BLaER1 treated with 17β-estradiol and CSF1 and Interleukin-3, amounts not matched to agents 10 nM and 100 nM (cell line): Measurements from ENCODE around the gene ACTN1.

Source experiments
- H3K27ac ChIP-seq, 11 experiments: shearing (Covaris generic); formaldehyde crosslinking; 2 replicates each; pipeline ENCODE4 v1.8.1; 2022
- H3K27me3 ChIP-seq, 11 experiments: shearing (Covaris generic); formaldehyde crosslinking; 2 replicates each; pipeline ENCODE4 v1.8.1; 2022
- H3K36me3 ChIP-seq, 11 experiments: shearing (Covaris generic); formaldehyde crosslinking; 2 replicates each; pipeline ENCODE4 v1.8.1; 2022
- H3K4me1 ChIP-seq, 10 experiments: shearing (Covaris generic); formaldehyde crosslinking; 2 replicates each; pipeline ENCODE4 v1.8.1; 2022
- H3K4me2 ChIP-seq, 11 experiments: shearing (Covaris generic); formaldehyde crosslinking; 2 replicates each; pipeline ENCODE4 v1.8.1; 2022
- H3K4me3 ChIP-seq, 10 experiments: shearing (Covaris generic); formaldehyde crosslinking; 2 replicates each; pipeline ENCODE4 v1.8.1; 2022
- H3K9ac ChIP-seq, 11 experiments: shearing (Covaris generic); formaldehyde crosslinking; 2 replicates each; pipeline ENCODE4 v1.8.1; 2022
- H3K9me3 ChIP-seq, 11 experiments: shearing (Covaris generic); formaldehyde crosslinking; replicated peaks in 1 of 11; 2 replicates each; pipeline ENCODE4 v1.8.1; 2022
- H4K20me1 ChIP-seq, 11 experiments: shearing (Covaris generic); formaldehyde crosslinking; 2 replicates each; pipeline ENCODE4 v1.8.1; 2022
- Cebpa-rat ChIP-seq, 11 experiments: shearing (Covaris generic); IDR thresholded peaks; 2 replicates each; pipeline ENCODE4 v1.8.1; 2022

Gene ACTN1

GRCh38 chr14:68913516-68913915 lies 65.6 kb downstream of the ACTN1 start:
- TF ChIP-seq Cebpa-rat (IDR thresholded peaks at IDR 0.05): no peak
- Histone ChIP-seq H3K27me3 (no peaks in the 10 kb centered on the region), H3K9me3 (peaks cover 0 to 14% (median 9%) of the 10 kb centered on the region in 11 experiments; a peak in 15 of 22 replicates), H4K20me1 (peaks cover 4 to 90% (median 49%) of the 10 kb centered on the region in 11 experiments; a peak in 21 of 22 replicates), H3K9ac (no peak overlapping the region), H3K4me3 (no peak overlapping the region), H3K4me2 (peak overlapping the region in 2 of 11 experiments; percentile 51 to 52; a peak in 4 of 22 replicates), H3K36me3 (peaks cover 60 to 93% (median 82%) of the 10 kb centered on the region in 11 experiments), H3K27ac (no peak overlapping the region), H3K4me1 (peaks cover 15 to 37% (median 26%) of the 10 kb centered on the region in 10 experiments)

DNA sequence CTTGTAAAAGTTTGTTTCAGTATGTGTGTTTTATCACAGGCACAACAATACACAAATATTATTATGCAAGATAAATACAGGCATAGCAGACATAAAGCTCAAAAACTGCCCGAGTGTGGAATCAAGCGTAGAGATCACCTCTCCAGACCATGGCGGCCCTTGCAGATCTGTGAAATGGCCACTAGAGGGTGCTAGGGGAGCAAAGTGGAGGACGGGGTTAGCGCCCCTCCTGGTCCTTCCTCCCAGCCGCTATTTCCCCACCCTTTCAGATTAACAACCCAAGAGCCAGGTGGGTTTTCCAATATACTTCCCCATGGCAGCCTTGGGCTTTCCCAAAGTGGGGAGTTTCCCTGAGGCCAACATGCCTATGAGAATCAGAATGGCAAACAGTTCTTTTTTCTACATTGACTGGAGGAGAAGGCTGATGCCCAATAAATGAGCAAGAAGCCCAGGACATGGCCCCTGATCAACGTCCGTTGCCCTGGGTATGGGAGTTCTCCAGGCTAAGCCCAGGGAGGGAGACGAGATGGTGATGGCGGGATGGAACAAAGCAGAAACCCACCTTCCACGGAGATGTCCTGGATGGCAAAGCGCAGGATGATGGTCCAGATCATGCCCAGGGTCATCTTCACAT lies 67.4 kb downstream of the ACTN1 start:
- no peak for TF ChIP-seq Cebpa-rat (IDR thresholded peaks at IDR 0.05)
- no peaks in the 10 kb centered on the region for H3K27me3 ChIP-seq
- peaks cover 0 to 14% (median 9%) of the 10 kb centered on the region in 11 experiments; a peak in 15 of 22 replicates for H3K9me3 ChIP-seq
- H3K4me1 ChIP-seq: peaks cover 6 to 34% (median 22%) of the 10 kb centered on the region in 10 experiments
- H3K36me3 ChIP-seq: peaks cover 58 to 92% (median 80%) of the 10 kb centered on the region in 11 experiments
- peak overlapping the region in 2 of 11 experiments; percentile 53 to 59; a peak in 2 of 22 replicates for H3K4me2 ChIP-seq
- no peak overlapping the region for H3K4me3 ChIP-seq
- no peak overlapping the region for H3K27ac ChIP-seq
- H3K9ac ChIP-seq: no peak overlapping the region
- H4K20me1 ChIP-seq: peaks cover 4 to 82% (median 42%) of the 10 kb centered on the region in 11 experiments; a peak in 21 of 22 replicates

DNA sequence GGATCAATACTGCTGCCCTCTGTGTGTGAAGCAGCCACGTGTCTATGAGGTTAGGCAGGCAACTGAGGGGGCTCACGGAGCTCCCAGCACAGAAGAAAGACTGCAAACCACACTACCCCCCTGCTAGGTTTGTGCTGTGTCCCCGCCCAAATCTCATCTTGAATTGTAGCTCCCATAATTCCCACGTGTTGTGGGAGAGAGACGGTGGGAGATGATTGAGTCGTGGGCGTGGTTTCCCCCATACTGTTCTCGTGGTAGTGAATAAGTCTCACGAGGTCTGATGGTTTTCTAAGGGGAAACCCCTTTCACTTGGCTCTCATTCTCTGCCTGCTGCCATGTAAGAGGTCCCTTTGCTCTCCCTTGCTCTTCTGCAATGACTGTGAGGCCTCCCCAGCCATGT lies 68.6 kb downstream of the ACTN1 start:
- Histone ChIP-seq H3K9ac (0 out of 22 replicates have a peak overlapping the region, but pooled peaks of 4 of the 11 experiments have one; percentile 8 to 21 (median 14)), H3K4me3 (no peak overlapping the region), H3K36me3 (peaks cover 65 to 92% (median 81%) of the 10 kb centered on the region in 11 experiments)

DNA sequence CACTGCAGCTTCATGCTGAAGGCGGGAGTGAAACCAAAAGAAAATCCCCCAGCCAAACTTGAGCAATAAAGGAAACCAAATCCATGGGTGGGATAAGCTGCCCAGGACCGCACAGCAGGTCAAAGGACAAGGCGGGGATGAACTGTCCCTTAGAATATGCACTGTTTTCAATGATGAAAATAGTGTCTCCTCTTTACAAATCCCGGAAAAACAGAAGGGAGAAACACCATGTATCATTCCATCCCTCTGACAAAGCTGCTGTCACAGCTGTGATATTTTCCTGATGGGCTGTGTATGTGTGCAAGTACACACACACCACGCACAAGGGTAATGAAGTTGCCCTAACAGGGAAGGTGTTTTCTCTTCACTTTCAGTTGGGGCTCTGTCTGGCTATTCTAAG lies 70.3 kb downstream of the ACTN1 start:
- Histone ChIP-seq H3K27ac (no peak overlapping the region), H3K36me3 (peaks cover 69 to 94% (median 84%) of the 10 kb centered on the region in 11 experiments)
- no peak for TF ChIP-seq Cebpa-rat (IDR thresholded peaks at IDR 0.05)

More for the DNA sequence above, 68.6 kb downstream of the ACTN1 start:
- TF ChIP-seq Cebpa-rat (IDR thresholded peaks at IDR 0.05): no peak
- peaks cover 4 to 74% (median 32%) of the 10 kb centered on the region in 11 experiments; a peak in 20 of 22 replicates for H4K20me1 ChIP-seq
- H3K4me1 ChIP-seq: peaks cover 0 to 34% (median 11%) of the 10 kb centered on the region in 10 experiments; a peak in 14 of 20 replicates
- peak overlapping the region in 1 of 11 experiments; percentile 8; a peak in 1 of 22 replicates for H3K27ac ChIP-seq
- no peaks in the 10 kb centered on the region for H3K27me3 ChIP-seq
- peak overlapping the region in 2 of 11 experiments; percentile 53 to 59; a peak in 3 of 22 replicates for H3K4me2 ChIP-seq
- peaks cover 0 to 7% (median 5%) of the 10 kb centered on the region in 11 experiments; a peak in 14 of 22 replicates for H3K9me3 ChIP-seq

DNA sequence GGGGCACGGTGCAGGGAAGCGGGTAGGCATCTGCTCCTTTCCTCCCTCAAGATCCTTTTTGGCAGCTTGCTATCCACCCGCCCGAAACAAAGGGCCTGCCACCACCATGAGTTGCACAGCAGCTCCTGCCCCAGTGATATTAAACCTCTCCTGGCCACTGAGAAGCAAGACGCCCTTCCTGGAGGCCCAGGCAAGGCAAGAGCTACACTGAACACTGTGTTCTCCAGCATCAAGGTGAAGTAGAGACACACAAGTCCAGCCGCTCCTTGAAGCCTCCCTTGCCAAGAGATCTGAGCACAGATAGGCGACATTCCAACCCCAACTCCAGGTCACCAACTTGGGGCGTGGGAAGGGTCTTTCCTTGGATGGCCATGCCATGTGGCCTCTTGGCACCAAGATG lies 70.9 kb downstream of the ACTN1 start:
- Histone ChIP-seq H3K9me3 (no peaks in the 10 kb centered on the region), H3K9ac (no peak overlapping the region), H3K36me3 (peaks cover 70 to 94% (median 84%) of the 10 kb centered on the region in 11 experiments), H4K20me1 (peaks cover 4 to 61% (median 24%) of the 10 kb centered on the region in 11 experiments; a peak in 20 of 22 replicates), H3K4me3 (no peak overlapping the region), H3K4me1 (peaks cover 0 to 14% (median 6%) of the 10 kb centered on the region in 10 experiments; a peak in 10 of 20 replicates), H3K27me3 (no peaks in the 10 kb centered on the region), H3K4me2 (no peak overlapping the region), H3K27ac (no peak overlapping the region)
- no peak for TF ChIP-seq Cebpa-rat (IDR thresholded peaks at IDR 0.05)

More for the DNA sequence above, 70.3 kb downstream of the ACTN1 start:
- Histone ChIP-seq H3K4me3 (no peak overlapping the region), H3K27me3 (no peaks in the 10 kb centered on the region), H3K9ac (no peak overlapping the region), H3K4me1 (peaks cover 0 to 20% (median 6%) of the 10 kb centered on the region in 10 experiments; a peak in 10 of 20 replicates), H3K4me2 (no peak overlapping the region), H3K9me3 (no peaks in the 10 kb centered on the region), H4K20me1 (peaks cover 4 to 61% (median 30%) of the 10 kb centered on the region in 11 experiments; a peak in 20 of 22 replicates)

- Histone ChIP-seq H3K9me3 (no peaks in the 10 kb centered on the region), H3K4me2 (no peak overlapping the region), H4K20me1 (peaks cover 0 to 56% (median 9%) of the 10 kb centered on the region in 11 experiments; a peak in 13 of 22 replicates), H3K27me3 (no peaks in the 10 kb centered on the region), H3K4me1 (peaks cover 0 to 14% (median 6%) of the 10 kb centered on the region in 10 experiments; a peak in 9 of 20 replicates), H3K4me3 (no peak overlapping the region), H3K27ac (no peak overlapping the region), H3K36me3 (peaks cover 83 to 100% (median 96%) of the 10 kb centered on the region in 11 experiments), H3K9ac (no peak overlapping the region)
- no peak for TF ChIP-seq Cebpa-rat (IDR thresholded peaks at IDR 0.05)
These were observed 72.7 kb downstream of the ACTN1 start for GRCh38 chr14:68906439-68906838.

- peaks cover 84 to 99% (median 95%) of the 10 kb centered on the region in 11 experiments for H3K36me3 ChIP-seq
- no peak overlapping the region for H3K9ac ChIP-seq
- H4K20me1 ChIP-seq: peaks cover 0 to 58% (median 9%) of the 10 kb centered on the region in 11 experiments; a peak in 11 of 22 replicates
- no peak overlapping the region for H3K4me2 ChIP-seq
- peaks cover 4 to 9% (median 6%) of the 10 kb centered on the region in 10 experiments; a peak in 19 of 20 replicates for H3K4me1 ChIP-seq
- H3K9me3 ChIP-seq: no peaks in the 10 kb centered on the region
- H3K27ac ChIP-seq: no peak overlapping the region
- no peak overlapping the region for H3K4me3 ChIP-seq
- H3K27me3 ChIP-seq: no peaks in the 10 kb centered on the region
- TF ChIP-seq Cebpa-rat (IDR thresholded peaks at IDR 0.05): no peak
These were observed 73.8 kb downstream of the ACTN1 start for GRCh38 chr14:68905107-68905895.

DNA sequence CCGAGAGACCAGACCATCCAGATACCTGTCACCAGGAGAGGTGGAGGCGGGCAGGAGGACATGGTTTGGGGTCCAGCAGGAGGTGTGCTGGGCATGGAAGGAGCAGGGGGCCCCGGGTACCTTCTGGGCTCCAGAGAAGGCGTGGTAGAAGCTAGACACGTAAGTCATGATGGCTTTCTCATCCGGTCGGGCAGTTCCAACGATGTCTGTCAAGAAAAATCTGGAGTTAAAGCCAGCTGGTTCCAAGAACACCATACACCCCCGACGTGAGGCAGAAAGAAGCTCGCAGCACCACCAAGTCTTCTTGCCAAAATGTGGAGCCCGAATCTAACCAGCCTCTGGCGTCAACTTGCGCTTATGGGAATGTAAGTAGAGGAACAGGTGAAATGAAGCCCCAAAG lies 76.7 kb downstream of the ACTN1 start:
- no peak overlapping the region for H3K4me3 ChIP-seq
- no peak overlapping the region for H3K4me2 ChIP-seq
- H3K9me3 ChIP-seq: no peaks in the 10 kb centered on the region
- no peaks in the 10 kb centered on the region for H3K27me3 ChIP-seq
- peaks cover 63 to 99% (median 92%) of the 10 kb centered on the region in 11 experiments for H3K36me3 ChIP-seq
- peaks cover 0 to 59% (median 19%) of the 10 kb centered on the region in 11 experiments; a peak in 14 of 22 replicates for H4K20me1 ChIP-seq
- TF ChIP-seq Cebpa-rat (IDR thresholded peaks at IDR 0.05): no peak
- H3K27ac ChIP-seq: no peak overlapping the region; a peak in 1 of 22 replicates
- peaks cover 15 to 37% (median 34%) of the 10 kb centered on the region in 10 experiments for H3K4me1 ChIP-seq
- H3K9ac ChIP-seq: 0 out of 22 replicates have a peak overlapping the region, but pooled peaks of 1 of the 11 experiments have one; percentile 1
